ENCODE measurements around the gene RFX2. TPM values are rescaled to one million over a fixed set of nuclear protein-coding genes. Genes with fewer than 3 reads are reported as not detected.
A peak's percentile ranks its signal among the peaks of the same experiment; 100 is the strongest.

The RFX2 gene
- total and polyA plus RNA-seq, 9 of the 15 experiments (the other 6 are each of a cell fraction or from before 2014, with no cell fraction given), result 3.6 to 18.7 (median 8.7) TPM

- TF ChIP-seq CREB3 (tag; conservative IDR thresholded peaks at IDR 0.05; ENCODE audit: low read depth) (no peak), VEZF1 (CRISPR knock-in tag; IDR thresholded peaks at IDR 0.05) (0 out of 2 replicates have a peak, but pooled peaks have one; percentile 10), TAL1 (IDR thresholded peaks at IDR 0.05) (no peak), BCOR (IDR thresholded peaks at IDR 0.05) (no peak), ZC3H11A (IDR thresholded peaks at IDR 0.05; ENCODE audit: low read depth, low read length) (no peak), DACH1 (IDR thresholded peaks at IDR 0.05; ENCODE audit: partially characterized antibody) (no peak), ZSCAN29 (IDR thresholded peaks at IDR 0.05) (no peak), ATF3 (IDR thresholded peaks at IDR 0.05) (peak; percentile 45; the same call in 1 of the 2 replicates), ATF3 (CRISPR knock-in tag; conservative IDR thresholded peaks at IDR 0.05) (no peak), ZNF830 (CRISPR knock-in tag; IDR thresholded peaks at IDR 0.05) (no peak), ETV5 (CRISPR knock-in tag; IDR thresholded peaks at IDR 0.05; ENCODE audit: low read depth) (no peak), SMARCA5 (IDR thresholded peaks at IDR 0.05) (no peak), ZNF165 (CRISPR knock-in tag; IDR thresholded peaks at IDR 0.05; ENCODE audit: borderline replicate concordance) (no peak), POU5F1 (IDR thresholded peaks at IDR 0.05; ENCODE audit: borderline replicate concordance, low read depth, low read length, partially characterized antibody) (no peak), ZNF41 (CRISPR knock-in tag; conservative IDR thresholded peaks at IDR 0.05) (no peak), ZNF707 (CRISPR knock-in tag; conservative IDR thresholded peaks at IDR 0.05) (no peak), SAFB (IDR thresholded peaks at IDR 0.05; ENCODE audit: borderline replicate concordance, low read depth, low read length) (no peak), NFIC (IDR thresholded peaks at IDR 0.05) (peak; percentile 74), HLTF (IDR thresholded peaks at IDR 0.05) (no peak), ESRRA (IDR thresholded peaks at IDR 0.05; ENCODE audit: borderline replicate concordance, low read depth) (no peak), GATA2 (CRISPR knock-in tag; IDR thresholded peaks at IDR 0.05) (no peak), RBFOX2 (IDR thresholded peaks at IDR 0.05; ENCODE audit: low read depth, low read length) (no peak), GMEB1 (CRISPR knock-in tag; IDR thresholded peaks at IDR 0.05) (no peak), TFAP4 (CRISPR knock-in tag; IDR thresholded peaks at IDR 0.05; ENCODE audit: borderline replicate concordance) (no peak), ELF4 (CRISPR knock-in tag; IDR thresholded peaks at IDR 0.05) (no peak)
These were observed 121.5 kb downstream of the RFX2 start (continued) for GRCh38 chr19:5988517-5989387.
